GM18873 (cell line): Measurements from ENCODE around the gene LGMN.
"Not testable (repeated sequence)": the region's sequence is repeated elsewhere in the genome, so short reads cannot be mapped to it uniquely, and the experiment has no call there.

Source experiments
- ATAC-seq: cut with Tn5 transposase; IDR thresholded peaks from one replicate; pipeline ENCODE4 v1.9.1; 2021; ENCODE audit warnings: mild to moderate bottlenecking, moderate library complexity, moderate number of reproducible peaks; ENCODE audit not compliant: unreplicated experiment, low FRiP score

The LGMN gene

DNA sequence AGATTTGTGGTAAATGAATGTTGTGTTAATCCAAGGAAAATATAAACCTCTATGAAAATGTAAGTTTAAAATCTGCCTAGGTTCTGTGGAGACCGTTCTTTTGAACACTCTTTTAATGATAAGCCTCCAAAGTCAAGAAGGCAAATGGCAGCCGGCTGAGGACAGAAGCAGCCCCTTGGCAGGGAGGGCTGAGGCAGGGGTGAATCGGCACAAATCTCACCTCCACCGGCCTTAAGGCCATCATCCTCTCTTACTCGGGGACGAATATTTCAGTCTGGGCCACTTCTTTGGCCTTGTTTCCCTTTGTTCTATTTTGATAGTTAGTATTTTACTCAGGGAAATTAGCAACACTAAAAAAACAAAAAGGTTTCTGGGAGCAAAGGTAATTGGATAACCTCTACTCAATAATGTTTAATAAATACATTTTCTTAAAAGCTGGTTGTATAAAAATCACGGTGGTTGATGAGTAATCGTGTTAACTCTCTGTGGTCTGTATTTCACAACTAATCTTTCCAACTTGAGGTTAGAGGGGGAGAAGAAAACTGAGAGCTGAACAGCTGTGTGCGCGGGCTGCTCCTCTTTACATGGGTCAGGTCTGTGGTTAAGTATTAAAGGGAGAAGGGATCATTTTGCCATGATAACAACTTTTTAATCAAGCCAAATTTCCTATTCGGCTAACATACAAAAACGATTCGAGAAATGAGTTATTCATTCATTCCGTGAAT lies 18.6 kb downstream of the LGMN start:
- peak; percentile 67 for ATAC-seq

DNA sequence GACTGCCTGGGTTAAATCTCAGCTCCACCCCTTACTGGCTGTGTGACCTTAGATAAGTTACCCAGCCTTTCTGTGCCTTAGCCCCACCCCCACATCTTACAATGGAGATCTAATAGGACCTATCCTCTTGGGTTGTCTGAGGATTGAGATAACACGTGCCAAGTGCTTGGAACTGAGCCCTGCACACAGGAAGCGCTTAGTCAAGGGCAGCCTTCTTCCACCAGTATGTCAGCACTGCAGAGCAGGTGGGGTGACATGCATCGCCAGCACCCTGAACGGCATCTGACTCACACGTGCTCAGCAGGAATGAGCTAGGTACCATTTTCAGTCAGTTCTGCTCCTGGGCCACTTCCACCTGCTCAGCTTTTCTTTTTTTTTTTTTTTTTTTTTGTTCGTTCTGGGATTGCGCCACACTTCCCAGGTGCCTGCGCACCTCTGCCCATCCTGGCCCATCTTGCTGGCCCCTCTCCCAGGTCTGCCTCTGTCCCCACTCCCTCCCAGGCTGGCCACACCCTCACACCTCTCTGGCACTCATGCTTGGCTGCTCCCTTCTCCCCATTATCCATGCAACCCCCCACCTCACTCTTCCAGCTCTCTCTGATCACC lies 19.6 kb downstream of the LGMN start:
- ATAC-seq, result no peak

- no peak for ATAC-seq
Observed at GRCh38 chr14:92726933-92727262, 21.5 kb downstream of the LGMN start.

GRCh38 chr14:92726135-92726932 lies 22.1 kb downstream of the LGMN start:
- ATAC-seq, result no peak

GRCh38 chr14:92724516-92725340 lies 23.7 kb downstream of the LGMN start:
- ATAC-seq, result no peak

- ATAC-seq, result no peak
Observed at GRCh38 chr14:92719890-92720323, 28.5 kb downstream of the LGMN start.

GRCh38 chr14:92719421-92719820 lies 29.0 kb downstream of the LGMN start:
- ATAC-seq, result no peak

DNA sequence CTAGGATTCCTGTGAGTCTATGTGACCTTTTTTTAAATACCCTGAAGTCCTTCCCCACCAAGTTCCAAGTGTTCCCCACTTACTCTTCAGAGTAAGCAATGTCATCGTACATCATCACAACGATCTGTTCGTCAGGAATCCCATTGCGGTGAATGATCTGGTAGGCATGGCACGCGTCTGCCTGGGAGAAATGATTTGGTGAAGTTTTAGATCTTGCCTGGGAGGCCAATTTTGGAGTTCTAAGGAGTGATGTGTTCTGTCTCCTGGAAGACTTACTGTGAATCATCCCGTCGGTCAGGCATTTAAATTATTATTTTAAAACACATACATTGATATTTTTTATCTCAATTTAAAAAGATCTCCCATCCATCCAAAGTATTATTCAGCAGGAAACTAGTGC lies 29.8 kb downstream of the LGMN start:
- ATAC-seq, result no peak

DNA sequence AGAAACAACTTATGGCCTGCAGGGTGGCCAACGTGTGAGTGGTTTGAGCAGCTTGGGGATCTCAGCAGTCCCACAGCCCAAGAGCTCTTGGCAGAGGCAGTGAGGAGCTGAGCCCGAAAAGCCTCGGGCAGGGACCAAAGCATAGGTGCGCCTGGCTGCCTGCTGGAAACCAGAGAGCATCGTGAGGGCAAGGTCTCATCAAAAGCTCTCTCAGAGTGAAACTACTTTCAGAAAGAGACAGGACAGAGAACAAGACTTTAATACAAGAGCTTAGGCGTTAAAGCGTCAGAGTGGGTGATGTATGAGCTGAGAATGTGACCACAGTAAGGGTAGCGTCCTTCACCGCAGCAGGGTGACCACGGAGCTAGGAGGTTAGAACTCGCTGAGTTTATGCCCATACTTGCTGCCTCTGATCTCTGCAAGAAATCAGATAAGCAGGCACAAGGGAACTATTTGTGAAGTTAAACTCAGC lies 30.8 kb downstream of the LGMN start:
- ATAC-seq, result no peak

- ATAC-seq, result no peak
Observed at GRCh38 chr14:92716131-92716530, 32.3 kb downstream of the LGMN start.

- ATAC-seq, result not testable (repeated sequence)
Observed at GRCh38 chr14:92714739-92715307, 33.6 kb downstream of the LGMN start.

- ATAC-seq, result no peak
Observed at GRCh38 chr14:92712654-92713051, 35.8 kb downstream of the LGMN start.

DNA sequence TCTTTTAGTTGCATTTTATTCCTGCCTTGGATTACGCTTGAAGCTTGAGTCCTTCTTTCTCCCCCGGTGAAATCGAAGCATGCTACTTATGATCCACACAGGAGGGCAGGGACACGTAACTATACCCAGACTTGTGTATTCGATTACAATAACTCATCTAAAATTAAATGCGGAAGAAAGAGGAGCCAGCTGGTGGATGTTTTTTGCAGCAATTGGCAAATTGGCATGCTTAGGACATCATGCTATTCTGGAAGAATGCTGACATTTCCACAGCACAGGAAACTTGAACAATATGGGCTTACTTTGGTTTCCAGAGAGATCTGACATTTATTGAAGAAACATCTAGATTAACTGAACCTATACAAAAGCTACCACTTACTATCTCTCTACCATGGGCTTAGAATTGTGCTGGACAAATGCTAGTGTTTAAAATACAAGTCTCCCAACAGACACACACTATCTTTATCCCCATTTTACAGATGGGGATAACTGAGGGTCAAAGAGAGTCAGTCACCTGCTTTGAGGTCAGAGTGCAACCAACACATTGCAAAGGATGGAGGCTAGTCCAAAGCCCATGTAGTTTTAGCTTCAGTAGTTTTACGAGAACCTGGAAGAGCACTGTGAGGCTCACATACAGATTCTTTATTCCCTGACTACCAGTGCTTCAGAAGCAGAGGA lies 36.3 kb downstream of the LGMN start:
- ATAC-seq, result no peak

DNA sequence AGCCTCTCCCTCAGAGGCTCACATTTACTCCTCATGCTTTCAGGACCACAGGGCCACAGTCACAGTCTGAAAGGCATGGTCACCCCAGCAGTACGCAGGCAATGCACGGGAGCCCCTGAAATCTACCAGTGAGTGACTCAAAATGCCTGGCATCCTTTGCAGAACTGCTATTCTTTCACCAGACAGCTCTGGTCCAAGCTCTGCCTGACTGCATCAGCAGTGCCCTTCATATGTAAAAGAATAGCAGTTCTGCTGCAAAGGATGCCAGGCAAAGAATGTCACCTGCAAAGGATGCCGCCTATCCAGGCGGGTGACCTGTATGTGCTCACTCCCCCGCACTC lies 38.5 kb downstream of the LGMN start:
- no peak for ATAC-seq

DNA sequence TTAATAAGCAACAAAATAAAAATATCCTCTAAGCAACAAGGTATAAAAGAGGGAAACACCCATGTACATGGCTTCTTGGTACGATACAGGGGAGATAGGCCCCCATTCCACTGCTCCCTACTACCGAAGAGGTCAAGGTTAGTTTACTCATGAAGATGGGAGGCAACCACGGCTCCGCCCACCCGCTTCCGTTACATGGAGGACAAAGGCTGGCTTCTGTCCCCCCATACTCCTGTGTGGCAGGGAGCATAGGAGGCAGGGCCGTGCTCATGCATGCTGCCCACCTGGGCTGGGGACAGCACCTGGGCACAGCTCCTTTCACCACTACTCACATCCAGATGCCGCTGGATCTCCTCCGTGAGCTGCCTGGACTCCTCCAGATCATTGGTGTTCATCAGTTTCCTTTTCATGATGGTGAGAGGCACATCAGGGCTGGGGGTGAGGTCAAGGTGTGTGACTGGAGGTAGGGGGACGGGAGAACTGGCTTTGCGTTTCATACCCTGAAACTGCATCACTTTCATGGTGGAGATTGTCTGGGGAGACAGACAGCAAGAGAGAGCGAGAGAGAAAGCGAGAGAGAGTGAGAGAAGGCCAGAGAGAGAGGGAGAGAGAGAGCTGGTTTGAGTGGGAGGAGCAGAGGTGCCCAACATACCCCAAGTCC lies 39.0 kb downstream of the LGMN start:
- ATAC-seq, result no peak

DNA sequence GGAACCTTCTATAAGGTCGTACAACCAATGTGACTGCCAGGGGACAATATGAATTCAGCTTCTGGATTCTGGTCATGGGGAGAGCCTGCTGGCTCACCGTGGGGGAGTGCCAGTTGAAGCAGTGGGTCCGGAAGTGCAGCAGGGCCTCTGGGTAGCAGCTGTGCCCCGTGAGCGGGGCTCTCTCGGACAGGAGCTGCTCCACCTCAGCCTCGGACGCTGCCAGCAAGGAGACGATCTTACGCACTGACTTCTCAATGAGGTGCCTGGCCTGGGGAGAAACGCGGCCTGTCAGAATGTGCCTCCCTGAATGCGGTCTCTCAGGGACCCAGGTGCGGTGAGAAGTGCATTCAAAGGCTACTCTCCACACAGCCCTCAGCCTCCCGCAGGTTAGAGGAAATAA lies 42.0 kb downstream of the LGMN start:
- ATAC-seq, result no peak

GRCh38 chr14:92704821-92705220 lies 43.6 kb downstream of the LGMN start:
- ATAC-seq, result no peak

DNA sequence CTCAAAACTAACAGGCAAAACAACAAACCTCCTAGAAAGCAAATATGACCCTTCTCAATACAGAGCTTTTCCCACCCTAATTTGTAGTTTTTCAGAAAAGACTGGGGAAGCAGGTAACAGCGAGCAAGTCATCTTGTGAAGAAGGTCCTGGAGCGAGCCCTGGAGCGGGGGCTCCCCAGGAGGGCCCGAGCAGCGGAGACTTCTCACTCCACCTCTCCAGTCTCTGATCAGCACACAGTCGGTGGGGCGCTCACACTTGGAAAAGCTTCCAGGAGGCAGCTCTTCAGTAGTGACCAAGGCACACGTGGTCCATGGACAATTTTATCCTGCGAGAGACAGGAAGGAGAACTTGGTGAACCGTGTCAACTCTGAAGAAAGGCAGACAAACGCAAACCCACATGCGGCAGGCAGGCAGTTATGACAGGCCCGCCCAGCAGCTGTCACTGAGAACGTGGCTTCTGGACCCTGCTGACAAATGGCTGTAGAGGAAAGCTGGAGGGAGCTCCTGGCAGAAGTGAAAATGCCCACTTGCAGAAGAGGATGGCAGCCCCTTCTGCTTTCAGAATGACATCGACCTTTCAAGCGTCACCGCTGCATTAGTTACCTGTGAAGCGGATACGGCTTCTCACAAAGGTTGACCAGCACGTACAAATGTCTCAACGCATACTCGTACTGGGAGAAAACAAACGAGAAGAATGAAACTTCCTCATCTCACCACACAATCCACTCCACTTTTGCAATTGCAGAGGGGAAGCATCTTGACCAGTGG lies 44.2 kb downstream of the LGMN start:
- peak; percentile 94 for ATAC-seq

- no peak for ATAC-seq
Observed at GRCh38 chr14:92703516-92703915, 44.9 kb downstream of the LGMN start.
